ENCODE data around the gene ZBTB25. TPM values are rescaled to one million over a fixed set of nuclear protein-coding genes. Genes with fewer than 3 reads are reported as not detected.

Gene ZBTB25
- total RNA-seq, 6 donors from 2014 or later, result 5.9 to 31.4 (median 10.3) TPM

- H3K9me3 ChIP-seq, result no peaks in the 10 kb centered on the region
- ATAC-seq (ENCODE audit: low FRiP score in 2 of 2) (no peak), DNase-seq (no peak)
- 81 to 96% methylated on average over 3 of the region's 3 CpGs for WGBS, 2 donors
- no peak overlapping the region for H3K27ac ChIP-seq
- peaks cover 0 to 68% (median 13%) of the 10 kb centered on the region in 4 donors for H3K36me3 ChIP-seq
- H3K4me3 ChIP-seq, result no peak overlapping the region
- no peaks in the 10 kb centered on the region for H3K27me3 ChIP-seq
- TF ChIP-seq POLR2A (IDR thresholded peaks at IDR 0.05) (no peak), CTCF (IDR thresholded peaks at IDR 0.05) (no peak), POLR2AphosphoS5 (IDR thresholded peaks at IDR 0.05) (no peak), EP300 (IDR thresholded peaks at IDR 0.05) (no peak)
- no peaks in the 10 kb centered on the region for H3K4me1 ChIP-seq
Measured at GRCh38 chr14:64440494-64440893, 63.1 kb downstream of the ZBTB25 start.

GRCh38 chr14:64439141-64439540, 64.5 kb downstream of the ZBTB25 start:
- Histone ChIP-seq H3K27ac (peak overlapping the region in 1 of 4 donors; percentile 52), H3K9me3 (no peaks in the 10 kb centered on the region), H3K4me3 (no peak overlapping the region), H3K36me3 (peaks cover 0 to 65% (median 13%) of the 10 kb centered on the region in 4 donors), H3K4me1 (no peaks in the 10 kb centered on the region), H3K27me3 (no peaks in the 10 kb centered on the region)
- TF ChIP-seq CTCF (IDR thresholded peaks at IDR 0.05) (no peak), POLR2AphosphoS5 (IDR thresholded peaks at IDR 0.05) (no peak), POLR2A (IDR thresholded peaks at IDR 0.05) (no peak), EP300 (IDR thresholded peaks at IDR 0.05) (no peak)
- DNase-seq (no peak), ATAC-seq (ENCODE audit: low FRiP score in 2 of 2) (no peak)
- WGBS, 2 donors, result 96% methylated on average over 6 of the region's 6 CpGs

- TF ChIP-seq POLR2AphosphoS5 (IDR thresholded peaks at IDR 0.05), result peak in 1 of 2 donors; percentile 19
- no peak for TF ChIP-seq CTCF (IDR thresholded peaks at IDR 0.05)
- DNase-seq, result no peak
- Histone ChIP-seq H3K9me3 (no peaks in the 10 kb centered on the region), H3K4me1 (no peaks in the 10 kb centered on the region), H3K4me3 (no peak overlapping the region), H3K36me3 (peaks cover 0 to 68% (median 16%) of the 10 kb centered on the region in 4 donors), H3K27ac (peak overlapping the region in 2 of 4 donors; percentile 36 to 52), H3K27me3 (no peaks in the 10 kb centered on the region)
- WGBS, 2 donors, result 53 to 72% methylated on average over 3 of the region's 3 CpGs
- peak in 1 of 2 donors; percentile 62 for ATAC-seq (ENCODE audit: low FRiP score in 2 of 2)
Measured at GRCh38 chr14:64438181-64438841, 65.3 kb downstream of the ZBTB25 start.

- TF ChIP-seq POLR2A (IDR thresholded peaks at IDR 0.05) (no peak), CTCF (IDR thresholded peaks at IDR 0.05) (no peak), POLR2AphosphoS5 (IDR thresholded peaks at IDR 0.05) (no peak), EP300 (IDR thresholded peaks at IDR 0.05) (no peak)
- H3K4me1 ChIP-seq, result no peaks in the 10 kb centered on the region
- H3K4me3 ChIP-seq, result no peak overlapping the region
- no peaks in the 10 kb centered on the region for H3K27me3 ChIP-seq
- no peak for ATAC-seq (ENCODE audit: low FRiP score in 2 of 2)
- 75 to 83% methylated on average over 3 of the region's 3 CpGs for WGBS, 2 donors
- DNase-seq, result no peak
- peaks cover 2 to 68% (median 18%) of the 10 kb centered on the region in 4 donors for H3K36me3 ChIP-seq
- H3K9me3 ChIP-seq, result no peaks in the 10 kb centered on the region
- no peak overlapping the region for H3K27ac ChIP-seq
Measured at GRCh38 chr14:64434528-64434927, 69.1 kb downstream of the ZBTB25 start.

GRCh38 chr14:64423987-64424386, 79.7 kb downstream of the ZBTB25 start:
- DNase-seq (no peak), ATAC-seq (ENCODE audit: low FRiP score in 2 of 2) (no peak)
- 99% methylated on average over 6 of the region's 6 CpGs for WGBS, 2 donors
- H3K9me3 ChIP-seq, result no peaks in the 10 kb centered on the region
- no peak overlapping the region for H3K27ac ChIP-seq
- H3K36me3 ChIP-seq, result peaks cover 0 to 73% (median 23%) of the 10 kb centered on the region in 4 donors
- no peaks in the 10 kb centered on the region for H3K4me1 ChIP-seq
- no peaks in the 10 kb centered on the region for H3K27me3 ChIP-seq
- no peak overlapping the region for H3K4me3 ChIP-seq
- TF ChIP-seq CTCF (IDR thresholded peaks at IDR 0.05), result no peak
- no peak for TF ChIP-seq EP300 (IDR thresholded peaks at IDR 0.05)
- TF ChIP-seq POLR2AphosphoS5 (IDR thresholded peaks at IDR 0.05), result no peak
- TF ChIP-seq POLR2A (IDR thresholded peaks at IDR 0.05), result no peak

Data from upper lobe of left lung (tissue), 6 donors.